Activated T-helper 1 cell treated with anti-CD3 and anti-CD28 coated beads, Interleukin-12 subunit alpha, Interleukin-12 subunit beta, Interleukin-2, Interleukin-4 antibody, amounts not matched to agents 30 ng/mL and 10 ng/mL and 1 ng/mL, durations not matched to agents 14 hours and 24 hours and 36 hours (primary cell): ENCODE results near the gene OSMR. TPM values are rescaled to one million over a fixed set of nuclear protein-coding genes. Genes with fewer than 3 reads are reported as not detected.

Source experiments
- DNase-seq: peaks from one replicate; pipeline ENCODE4 v3.0.0; 2021; ENCODE audit warnings: low spot score
- H3K27ac Mint-ChIP-seq: one replicate; pipeline ENCODE4 v1.8.0; 2021; ENCODE audit warnings: mild to moderate bottlenecking, mixed read lengths
- H3K27me3 Mint-ChIP-seq: one replicate; pipeline ENCODE4 v1.8.0; 2022; ENCODE audit warnings: mild to moderate bottlenecking, moderate library complexity, mixed read lengths; ENCODE audit not compliant: insufficient read depth
- H3K36me3 Mint-ChIP-seq: one replicate; pipeline ENCODE4 v1.8.0; 2021; ENCODE audit warnings: low read depth, mixed read lengths
- H3K4me1 Mint-ChIP-seq: one replicate; pipeline ENCODE4 v1.8.0; 2021; ENCODE audit warnings: low read depth, mixed read lengths
- H3K4me3 Mint-ChIP-seq: one replicate; pipeline ENCODE4 v1.8.0; 2021; ENCODE audit warnings: mild to moderate bottlenecking, moderate library complexity, mixed read lengths
- H3K9me3 Mint-ChIP-seq: one replicate; pipeline ENCODE4 v1.8.0; 2021; ENCODE audit warnings: mixed read lengths
- intact Hi-C: fragments of 100-400 bp; cut with micrococcal nuclease; formaldehyde crosslinking; loops from one replicate; pipeline ENCODE4 v1.15.1; 2024
- total RNA-seq: library from RNA; stranded (reverse); gene quantifications from 2 replicates; pipeline ENCODE4 v1.2.3, GENCODE V29; 2022

Gene OSMR
- total RNA-seq, 1 donor from 2014 or later, result not detected

GRCh38 chr5:38953426-38954012 lies 107.7 kb downstream of the OSMR start:
- no peak overlapping the region for H3K27ac Mint-ChIP-seq
- no peak for DNase-seq
- H3K27me3 Mint-ChIP-seq, result no peaks in the 10 kb centered on the region
- H3K36me3 Mint-ChIP-seq, result peaks cover 36% of the 10 kb centered on the region
- intact Hi-C loops, result no loop called here
- H3K4me1 Mint-ChIP-seq, result no peaks in the 10 kb centered on the region
- H3K4me3 Mint-ChIP-seq, result no peak overlapping the region
- no peaks in the 10 kb centered on the region for H3K9me3 Mint-ChIP-seq

- intact Hi-C loops, result no loop called here
- no peak for DNase-seq
- Mint-ChIP-seq H3K27me3 (no peaks in the 10 kb centered on the region), H3K4me1 (no peaks in the 10 kb centered on the region), H3K27ac (no peak overlapping the region), H3K36me3 (peaks cover 31% of the 10 kb centered on the region), H3K4me3 (no peak overlapping the region), H3K9me3 (no peaks in the 10 kb centered on the region)
Measured at GRCh38 chr5:38961691-38962090, 115.9 kb downstream of the OSMR start.

DNA sequence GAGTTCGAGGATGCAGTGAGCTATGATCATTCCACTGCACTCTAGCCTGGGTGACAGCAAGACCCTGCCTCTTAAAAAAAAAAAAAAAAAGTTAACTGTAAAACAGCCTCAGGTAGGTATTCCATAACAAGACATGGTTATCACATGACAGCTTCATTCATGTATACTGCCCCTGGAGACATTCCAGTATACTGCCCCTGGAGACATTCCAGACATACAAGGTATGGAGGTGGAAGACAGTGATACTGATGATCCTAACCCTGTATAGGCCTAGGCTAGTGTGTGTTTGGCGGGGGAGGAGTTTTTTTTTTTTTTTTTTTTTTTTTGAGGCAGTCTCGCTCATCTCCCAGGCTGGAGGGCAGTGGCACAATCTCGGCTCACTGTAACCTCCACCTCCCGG lies 122.9 kb downstream of the OSMR start:
- Mint-ChIP-seq H3K36me3 (peaks cover 26% of the 10 kb centered on the region), H3K9me3 (no peaks in the 10 kb centered on the region), H3K4me3 (no peak overlapping the region), H3K4me1 (no peaks in the 10 kb centered on the region), H3K27ac (no peak overlapping the region), H3K27me3 (no peaks in the 10 kb centered on the region)
- intact Hi-C loops, result no loop called here
- no peak for DNase-seq

DNA sequence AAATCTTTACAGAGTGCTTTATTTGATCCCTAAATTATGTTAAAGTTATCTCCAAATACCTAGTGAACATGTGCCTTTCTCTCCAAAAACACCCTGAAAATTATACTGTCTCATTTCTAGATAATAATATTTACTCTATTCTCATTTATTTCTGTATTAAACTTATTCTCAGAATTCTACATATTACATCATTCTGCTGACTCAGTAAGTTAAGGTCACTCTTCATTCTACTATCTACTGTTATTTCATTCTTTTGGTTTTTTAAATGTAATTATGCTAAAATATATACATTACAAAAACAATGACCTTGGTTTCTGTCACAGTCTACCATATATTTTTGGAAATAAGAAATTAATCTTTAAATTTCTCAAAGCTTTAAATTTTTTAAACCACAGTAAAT lies 132.2 kb downstream of the OSMR start:
- Mint-ChIP-seq H3K27ac (no peak overlapping the region), H3K9me3 (no peaks in the 10 kb centered on the region), H3K4me3 (no peak overlapping the region), H3K4me1 (no peaks in the 10 kb centered on the region), H3K36me3 (peaks cover 30% of the 10 kb centered on the region), H3K27me3 (no peaks in the 10 kb centered on the region)
- intact Hi-C loops, result no loop called here
- DNase-seq, result no peak

DNA sequence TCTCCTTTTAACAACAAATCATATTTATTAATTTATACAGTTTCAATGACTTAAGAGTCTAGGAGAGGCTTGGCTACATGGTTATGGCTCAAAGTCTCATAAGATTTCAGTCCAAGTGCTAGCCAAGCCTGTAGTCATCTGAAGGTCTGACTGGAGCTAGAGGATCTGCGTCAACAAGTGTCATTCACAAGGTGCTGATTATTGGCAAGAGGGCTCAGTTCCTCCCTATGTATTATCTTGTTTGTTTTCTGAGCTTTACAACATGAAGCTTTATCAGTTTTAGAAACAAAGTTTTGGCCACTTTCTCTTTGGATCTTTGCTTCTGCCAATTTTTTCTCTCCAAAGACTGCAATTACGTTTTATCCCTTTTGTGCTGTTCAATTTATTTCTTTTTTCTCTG lies 133.7 kb downstream of the OSMR start:
- Mint-ChIP-seq H3K36me3 (peaks cover 23% of the 10 kb centered on the region), H3K4me3 (no peak overlapping the region), H3K27ac (no peak overlapping the region), H3K27me3 (no peaks in the 10 kb centered on the region), H3K9me3 (no peaks in the 10 kb centered on the region), H3K4me1 (no peaks in the 10 kb centered on the region)
- no peak for DNase-seq
- intact Hi-C loops, result no loop called here

Other genes with a start within 250 kb of the OSMR start
- 30.1 and 33.9 TPM in 2 replicates for gene RICTOR, start 228.4 kb downstream of the OSMR start, total RNA-seq